HepG2 (cell line): ENCODE measurements around the gene SLC34A2. TPM values are rescaled to one million over a fixed set of nuclear protein-coding genes. Genes with fewer than 3 reads are reported as not detected.

Source experiments
- ATAC-seq: fragments of 200-7000 bp; cut with Tn5 transposase; 3 replicates; pipeline ENCODE4 v1.9.1; 2020; ENCODE audit warnings: mild to moderate bottlenecking, moderate library complexity
- BruUV-seq: library from RNA; stranded (reverse); fragments of 400-500 nt; replicated peaks from 2 replicates; lab custom pipeline; 2021; lab: Mats Ljungman, UMichigan
- CTCF ChIA-PET: fragments of 300-600 bp; formaldehyde crosslinking; extraction: SDS; loops from one replicate; lab custom pipeline; 2021; ENCODE audit warnings: low total read pairs, inconsistent platforms, low intra/inter-chr PET ratio; lab: Yijun Ruan, JAX
- POLR2A ChIA-PET: fragments of 350-600 bp; sonication (Branson Sonifier 250); formaldehyde crosslinking; loops from one replicate; lab custom pipeline; 2020; ENCODE audit warnings: antibody characterized with exemption, inconsistent platforms; lab: Yijun Ruan, JAX
- DNase-seq: peaks from one replicate; pipeline ENCODE4 v3.0.0-alpha.2; 2015; ENCODE audit warnings: low spot score
- FAIRE-seq: peaks from 3 replicates; lab custom pipeline; 2011; peaks lifted over from hg19 to GRCh38; lab: Jason Lieb, UNC
- H2AFZ ChIP-seq: one replicate; pipeline ENCODE4 v1.6.1; 2011; ENCODE audit warnings: low read length, inconsistent platforms
- H3K27ac ChIP-seq: fragments of 300-600 bp; 3 replicates; pipeline ENCODE4 v1.8.0; 2011; ENCODE audit warnings: mixed run types, mild to moderate bottlenecking, mixed read lengths, low read length, inconsistent platforms; ENCODE audit not compliant: insufficient read depth; ENCODE audit errors: extremely low read length
- H3K27me3 ChIP-seq, 2 experiments: fragments of 200-600 bp in 1 of 2; 2 replicates in 1 of 2; 3 replicates in 1 of 2; pipeline versions ENCODE4 v1.6.0 to v1.8.0; 2011; ENCODE audit warnings: low read length in 2 of 2, mild to moderate bottlenecking in 2 of 2, moderate library complexity in 2 of 2, inconsistent platforms in 1 of 2; ENCODE audit not compliant: insufficient read depth in 2 of 2, control insufficient read depth in 1 of 2
- H3K36me3 ChIP-seq, 2 experiments: fragments of 200-600 bp in 1 of 2; replicated peaks in 1 of 2; 2 replicates in 1 of 2; 3 replicates in 1 of 2; pipeline versions ENCODE4 v1.5.1 to v1.8.0; 2011; ENCODE audit warnings: low read length in 2 of 2, inconsistent platforms in 1 of 2; ENCODE audit not compliant: insufficient read depth in 2 of 2, control insufficient read depth in 1 of 2
- H3K4me1 ChIP-seq: 2 replicates; pipeline ENCODE4 v1.5.1; 2012; ENCODE audit warnings: low read length, inconsistent platforms; ENCODE audit not compliant: insufficient read depth
- H3K4me2 ChIP-seq: 2 replicates; pipeline ENCODE4 v1.6.0; 2011; ENCODE audit warnings: low read depth, low read length, inconsistent platforms
- H3K4me3 ChIP-seq, 3 experiments: fragments of 200-600 bp in 1 of 3; sonication (generic), shearing (Covaris generic) in 1 of 3; replicated peaks in 1 of 3; 2 replicates each; pipeline ENCODE4 v1.5.1; 2011 to 2016; ENCODE audit warnings: low read length in 3 of 3, inconsistent platforms in 2 of 3, low read depth in 2 of 3, mild to moderate bottlenecking in 2 of 3, control low read depth in 1 of 3, mixed read lengths in 1 of 3; ENCODE audit not compliant: insufficient read depth in 1 of 3
- H3K79me2 ChIP-seq: one replicate; pipeline ENCODE4 v1.6.1; 2011; ENCODE audit warnings: low read length, inconsistent platforms; ENCODE audit not compliant: insufficient read depth
- H3K9ac ChIP-seq: 2 replicates; pipeline ENCODE4 v1.6.0; 2011; ENCODE audit warnings: mild to moderate bottlenecking, low read depth, low read length, inconsistent platforms; ENCODE audit not compliant: insufficient read depth
- H3K9me3 ChIP-seq: 2 replicates; pipeline ENCODE4 v1.5.1; 2012; ENCODE audit warnings: mild to moderate bottlenecking, low read length
- H4K20me1 ChIP-seq: 2 replicates; pipeline ENCODE4 v1.6.0; 2011; ENCODE audit warnings: inconsistent platforms, mild to moderate bottlenecking, low read length, moderate library complexity; ENCODE audit not compliant: insufficient read depth
- ARNT ChIP-seq: fragments of 450-650 bp; IDR thresholded peaks from 2 replicates; pipeline ENCODE4 v1.6.1; 2017
- ATF2 ChIP-seq: sonication (generic); formaldehyde crosslinking; IDR thresholded peaks from 2 replicates; pipeline ENCODE4 v1.4.0; 2020; ENCODE audit warnings: missing genetic modification reagents
- CEBPB ChIP-seq: IDR thresholded peaks from 2 replicates; pipeline ENCODE4 v1.6.1; 2011; ENCODE audit warnings: low read depth, low read length, improper control_type of control experiment, borderline replicate concordance
- FOXO1 ChIP-seq: sonication (generic); formaldehyde crosslinking; IDR thresholded peaks from 2 replicates; pipeline ENCODE4 v1.4.0; 2020; ENCODE audit warnings: missing genetic modification reagents
- MED13 ChIP-seq: sonication (generic); formaldehyde crosslinking; IDR thresholded peaks from 2 replicates; pipeline ENCODE4 v1.5.0; 2020; ENCODE audit warnings: missing genetic modification reagents
- MZF1 ChIP-seq: sonication (generic); formaldehyde crosslinking; IDR thresholded peaks from 2 replicates; pipeline ENCODE4 v1.8.1; 2023; ENCODE audit warnings: mild to moderate bottlenecking, missing genetic modification reagents, borderline replicate concordance
- NONO ChIP-seq, 2 experiments: fragments of 450-650 bp in 1 of 2; sonication (generic) in 1 of 2; formaldehyde crosslinking in 1 of 2; IDR thresholded peaks in 1 of 2; conservative IDR thresholded peaks in 1 of 2; 2 replicates each; pipeline versions ENCODE4 v1.6.1 to v1.8.0; 2017 to 2022; ENCODE audit warnings: mild to moderate bottlenecking in 1 of 2, missing genetic modification reagents in 1 of 2, moderate library complexity in 1 of 2
- RFX5 ChIP-seq: IDR thresholded peaks from 2 replicates; pipeline ENCODE4 v1.6.1; 2011; ENCODE audit warnings: low read depth, low read length, improper control_type of control experiment
- SIN3B ChIP-seq: fragments of 150-350 bp; IDR thresholded peaks from 2 replicates; pipeline ENCODE4 v1.6.1; 2014; ENCODE audit warnings: low read length
- ZNF296 ChIP-seq: sonication (generic); formaldehyde crosslinking; conservative IDR thresholded peaks from 2 replicates; pipeline ENCODE4 v1.5.0; 2020; ENCODE audit warnings: mild to moderate bottlenecking, missing genetic modification reagents
- WGBS: methylation state at CpG from one replicate; pipeline ENCODE4 v1.1.6; 2017; ENCODE audit warnings: low lambda C conversion rate; 5-methylcytosine and 5-hydroxymethylcytosine counted together
- in situ Hi-C: cut with HindIII; loops from 2 replicates; pipeline ENCODE4 v1.10.0; 2017; ENCODE audit warnings: low pct_unique_long_range_greater_than_20kb; ENCODE audit not compliant: extremely low pct_ligation_motif_present
- intact Hi-C: fragments of 100-400 bp; cut with micrococcal nuclease; formaldehyde crosslinking; loops from one replicate; pipeline ENCODE4 v1.10.0; 2022; ENCODE audit not compliant: unreplicated experiment
- polyA plus RNA-seq, 8 experiments: library from polyadenylated mRNA; depleted of rRNA in 3 of 8; stranded (reverse) in 7 of 8; unstranded in 1 of 8; fragments of >200 nt; fragmentation: Illumina TruSeq in 4 of 8; extraction: Trizol in 4 of 8; gene quantifications; 2 replicates each; pipeline versions ENCODE4 v1.2.1 to v1.2.3, GENCODE V29; 2011 to 2016; ENCODE audit warnings: low read depth in 4 of 8, missing spikeins in 1 of 8, mixed read lengths in 1 of 8; ENCODE audit not compliant: insufficient read depth in 1 of 8
- total RNA-seq, 5 experiments: library from RNA; depleted of rRNA; stranded (reverse); fragments of >200 nt; fragmentation: Illumina TruSeq; extraction: Trizol; gene quantifications; 2 replicates each; pipeline ENCODE4 v1.2.3, GENCODE V29; 2016; ENCODE audit warnings: low read depth in 1 of 5
- TF ChIP-seq, protein P1 (sequence below): sonication (generic); formaldehyde crosslinking; IDR thresholded peaks from 2 replicates; pipeline ENCODE4 v1.9.0; 2021; ENCODE audit warnings: missing genetic modification reagents, borderline replicate concordance
- TF ChIP-seq, protein P2 (sequence below): sonication (generic); formaldehyde crosslinking; IDR thresholded peaks from 2 replicates; pipeline ENCODE4 v1.5.1; 2020; ENCODE audit warnings: mild to moderate bottlenecking, missing genetic modification reagents

Gene SLC34A2
- total and polyA plus RNA-seq, 2 of the 13 experiments (the other 11 are each of a cell fraction or from before 2014, with no cell fraction given), result not detected

GRCh38 chr4:25663781-25664180 is 8.1 kb downstream of the SLC34A2 start:
- Histone ChIP-seq H3K27ac (no peak overlapping the region), H3K9ac (no peak overlapping the region), H3K27me3 (peaks cover 0 to 12% of the 10 kb centered on the region in 2 experiments; a peak in 1 of 5 replicates), H3K79me2 (no peaks in the 10 kb centered on the region), H3K9me3 (no peaks in the 10 kb centered on the region), H3K4me1 (no peaks in the 10 kb centered on the region), H3K4me2 (no peak overlapping the region), H3K36me3 (no peaks in the 10 kb centered on the region), H2AFZ (no peak overlapping the region), H4K20me1 (no peaks in the 10 kb centered on the region), H3K4me3 (no peak overlapping the region)
- ChIA-PET POLR2A (no interaction called here), CTCF (no interaction called here)
- in situ Hi-C loops (no loop called here), intact Hi-C loops (no loop called here)
- BruUV-seq, result no TSS peak
- DNase-seq (no peak), ATAC-seq (no peak), FAIRE-seq (no peak)
- TF ChIP-seq NONO (IDR thresholded peaks at IDR 0.05) (no peak), NONO (CRISPR knock-in tag; conservative IDR thresholded peaks at IDR 0.05) (no peak), MZF1 (no peak), SIN3B (no peak), MED13 (CRISPR knock-in tag) (no peak), ATF2 (CRISPR knock-in tag) (no peak), ZNF296 (CRISPR knock-in tag) (no peak)
- WGBS, result 50% methylated on average over 2 of the region's 8 CpGs

DNA sequence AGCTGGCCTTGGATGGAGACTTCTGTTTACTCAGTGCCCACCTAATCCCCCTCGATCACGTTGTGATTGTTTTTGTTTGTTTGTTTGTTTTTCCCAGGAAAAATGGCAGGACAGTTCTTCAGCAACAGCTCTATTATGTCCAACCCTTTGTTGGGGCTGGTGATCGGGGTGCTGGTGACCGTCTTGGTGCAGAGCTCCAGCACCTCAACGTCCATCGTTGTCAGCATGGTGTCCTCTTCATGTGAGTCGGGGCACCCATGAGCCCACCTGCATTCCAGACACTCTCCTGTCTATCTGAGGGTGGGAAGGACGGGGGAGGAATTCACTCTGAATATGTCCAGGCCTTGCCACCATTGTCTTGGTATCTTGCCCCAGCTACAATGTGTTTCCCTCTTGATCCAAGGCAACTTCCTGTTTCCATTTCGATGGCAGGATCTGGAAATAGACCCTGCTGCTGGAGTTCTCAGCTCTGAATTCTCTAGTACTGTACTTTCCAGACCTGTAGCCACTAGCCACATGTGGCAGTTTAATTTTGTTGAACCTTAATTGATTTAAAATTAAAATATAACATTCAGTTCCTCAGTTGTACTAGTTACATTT is 10.5 kb downstream of the SLC34A2 start:
- H3K79me2 ChIP-seq, result no peaks in the 10 kb centered on the region
- H3K27ac ChIP-seq, result no peak overlapping the region
- intact Hi-C loops (loop anchor here (2.0 kb wide), 1 partner anchor 103 kb away; no protein-coding TSS in a partner anchor), in situ Hi-C loops (no loop called here)
- no peaks in the 10 kb centered on the region for H4K20me1 ChIP-seq
- H3K9ac ChIP-seq, result no peak overlapping the region
- DNase-seq, result no peak
- H3K9me3 ChIP-seq, result no peaks in the 10 kb centered on the region
- 27% methylated on average over 9 of the region's 9 CpGs for WGBS
- H3K4me2 ChIP-seq, result no peak overlapping the region
- no peak for ATAC-seq
- no peaks in the 10 kb centered on the region for H3K4me1 ChIP-seq
- ChIA-PET POLR2A (interaction anchor here (1.1 kb wide), 1 partner anchor 11 kb away, joined by 3 read pairs; no protein-coding TSS in a partner anchor), CTCF (no interaction called here)
- no peak overlapping the region for H3K4me3 ChIP-seq
- H3K36me3 ChIP-seq, result no peaks in the 10 kb centered on the region
- no TSS peak for BruUV-seq
- no peak for FAIRE-seq
- H2AFZ ChIP-seq, result no peak overlapping the region
- peaks cover 0 to 12% of the 10 kb centered on the region in 2 experiments; a peak in 1 of 5 replicates for H3K27me3 ChIP-seq
- TF ChIP-seq, protein P1, sequence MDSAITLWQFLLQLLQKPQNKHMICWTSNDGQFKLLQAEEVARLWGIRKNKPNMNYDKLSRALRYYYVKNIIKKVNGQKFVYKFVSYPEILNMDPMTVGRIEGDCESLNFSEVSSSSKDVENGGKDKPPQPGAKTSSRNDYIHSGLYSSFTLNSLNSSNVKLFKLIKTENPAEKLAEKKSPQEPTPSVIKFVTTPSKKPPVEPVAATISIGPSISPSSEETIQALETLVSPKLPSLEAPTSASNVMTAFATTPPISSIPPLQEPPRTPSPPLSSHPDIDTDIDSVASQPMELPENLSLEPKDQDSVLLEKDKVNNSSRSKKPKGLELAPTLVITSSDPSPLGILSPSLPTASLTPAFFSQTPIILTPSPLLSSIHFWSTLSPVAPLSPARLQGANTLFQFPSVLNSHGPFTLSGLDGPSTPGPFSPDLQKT, result no peak
- TF ChIP-seq FOXO1 (no peak), RFX5 (no peak), CEBPB (no peak), ARNT (no peak)
- TF ChIP-seq, protein P2, sequence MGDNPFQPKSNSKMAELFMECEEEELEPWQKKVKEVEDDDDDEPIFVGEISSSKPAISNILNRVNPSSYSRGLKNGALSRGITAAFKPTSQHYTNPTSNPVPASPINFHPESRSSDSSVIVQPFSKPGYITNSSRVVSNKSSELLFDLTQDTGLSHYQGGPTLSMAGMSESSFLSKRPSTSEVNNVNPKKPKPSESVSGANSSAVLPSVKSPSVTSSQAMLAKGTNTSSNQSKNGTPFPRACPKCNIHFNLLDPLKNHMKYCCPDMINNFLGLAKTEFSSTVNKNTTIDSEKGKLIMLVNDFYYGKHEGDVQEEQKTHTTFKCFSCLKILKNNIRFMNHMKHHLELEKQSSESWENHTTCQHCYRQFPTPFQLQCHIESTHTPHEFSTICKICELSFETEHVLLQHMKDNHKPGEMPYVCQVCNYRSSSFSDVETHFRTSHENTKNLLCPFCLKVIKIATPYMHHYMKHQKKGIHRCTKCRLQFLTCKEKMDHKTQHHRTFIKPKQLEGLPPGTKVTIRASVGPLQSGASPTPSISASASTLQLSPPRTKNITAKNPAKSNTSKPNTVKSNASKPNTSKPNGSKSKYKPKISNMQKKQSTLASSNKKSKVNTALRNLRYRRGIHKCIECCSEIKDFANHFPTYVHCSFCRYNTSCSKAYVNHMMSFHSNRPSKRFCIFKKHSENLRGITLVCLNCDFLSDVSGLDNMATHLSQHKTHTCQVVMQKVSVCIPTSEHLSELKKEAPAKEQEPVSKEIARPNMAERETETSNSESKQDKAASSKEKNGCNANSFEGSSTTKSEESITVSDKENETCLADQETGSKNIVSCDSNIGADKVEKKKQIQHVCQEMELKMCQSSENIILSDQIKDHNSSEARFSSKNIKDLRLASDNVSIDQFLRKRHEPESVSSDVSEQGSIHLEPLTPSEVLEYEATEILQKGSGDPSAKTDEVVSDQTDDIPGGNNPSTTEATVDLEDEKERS (CRISPR knock-in tag), result no peak
